Measurements from ENCODE around the gene AGAP1.

The AGAP1 gene

GRCh38 chr2:235511187-235511661 is 17.4 kb downstream of the AGAP1 start:
- no peak for DNase-seq

- no peak for DNase-seq
These were observed 18.2 kb downstream of the AGAP1 start for GRCh38 chr2:235511751-235512698.

GRCh38 chr2:235512699-235513053 is 18.8 kb downstream of the AGAP1 start:
- DNase-seq, result no peak

GRCh38 chr2:235513984-235514626 is 20.3 kb downstream of the AGAP1 start:
- no peak for DNase-seq

- no peak for DNase-seq
These were observed 21.0 kb downstream of the AGAP1 start for GRCh38 chr2:235514627-235515363.

GRCh38 chr2:235515364-235515742 is 21.5 kb downstream of the AGAP1 start:
- no peak for DNase-seq

GRCh38 chr2:235515821-235516220 is 22.0 kb downstream of the AGAP1 start:
- no peak for DNase-seq

- DNase-seq, result no peak
These were observed 22.4 kb downstream of the AGAP1 start for GRCh38 chr2:235516257-235516656.

- DNase-seq, result no peak
These were observed 24.7 kb downstream of the AGAP1 start for GRCh38 chr2:235518322-235519090.

- DNase-seq, result no peak
These were observed 26.9 kb downstream of the AGAP1 start for GRCh38 chr2:235520787-235521186.

- no peak for DNase-seq
These were observed 28.0 kb downstream of the AGAP1 start for GRCh38 chr2:235521844-235522243.

GRCh38 chr2:235523021-235523420 is 29.2 kb downstream of the AGAP1 start:
- DNase-seq, result no peak

- no peak for DNase-seq
These were observed 29.8 kb downstream of the AGAP1 start for GRCh38 chr2:235523486-235524150.

- DNase-seq, result no peak
These were observed 32.3 kb downstream of the AGAP1 start for GRCh38 chr2:235526166-235526565.

GRCh38 chr2:235527806-235528469 is 34.1 kb downstream of the AGAP1 start:
- DNase-seq, result no peak

- DNase-seq, result no peak
These were observed 35.8 kb downstream of the AGAP1 start for GRCh38 chr2:235529621-235530020.

GRCh38 chr2:235530735-235531134 is 36.9 kb downstream of the AGAP1 start:
- DNase-seq, result no peak

GRCh38 chr2:235532307-235532706 is 38.5 kb downstream of the AGAP1 start:
- no peak for DNase-seq

- no peak for DNase-seq
These were observed 39.4 kb downstream of the AGAP1 start for GRCh38 chr2:235533198-235533597.

- DNase-seq, result no peak
These were observed 40.0 kb downstream of the AGAP1 start for GRCh38 chr2:235533616-235534385.
